ENCODE results near the gene CYB5R4.

The CYB5R4 gene

DNA sequence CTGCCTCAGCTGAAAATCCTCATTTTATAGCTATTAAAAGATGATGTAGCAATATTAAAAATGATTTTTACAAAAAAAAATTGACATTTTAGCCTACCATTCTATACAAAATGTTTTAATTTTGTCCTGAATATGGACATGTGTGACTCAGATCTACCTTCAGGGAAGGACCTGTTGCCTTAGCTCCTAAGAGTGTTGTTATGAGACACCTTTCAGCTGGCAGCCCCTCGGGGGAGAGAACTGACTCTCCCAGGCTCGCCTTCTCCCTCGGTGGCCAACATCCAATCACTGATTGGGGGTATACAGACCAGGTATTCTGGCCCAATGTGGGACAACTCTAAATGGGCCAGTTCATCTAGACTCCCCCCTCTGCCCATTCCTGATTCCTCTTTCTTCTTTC is 141.6 kb downstream of the CYB5R4 start:
- DNase-seq: no peak

- no peak for DNase-seq
Observed at GRCh38 chr6:84002226-84002625, 142.7 kb downstream of the CYB5R4 start.

DNA sequence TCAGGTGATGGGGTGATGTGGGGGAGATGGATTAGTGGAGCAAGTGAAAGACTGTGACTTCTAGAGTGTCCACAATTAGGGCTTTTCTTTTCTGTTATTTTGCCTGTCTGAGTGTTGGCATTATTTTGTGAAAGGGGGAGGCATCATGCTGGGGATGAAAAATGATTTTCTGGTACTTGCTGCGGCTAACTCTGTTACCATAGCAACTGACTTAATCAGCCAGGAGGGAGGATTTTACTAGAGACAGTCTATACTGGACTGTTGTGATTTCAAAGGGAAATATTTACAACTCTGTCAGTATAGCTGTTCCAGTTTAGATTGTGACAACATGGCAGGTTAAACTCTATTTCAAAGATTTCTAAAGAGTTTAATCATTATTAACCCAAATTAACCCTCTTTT is 143.6 kb downstream of the CYB5R4 start:
- no peak for DNase-seq

DNA sequence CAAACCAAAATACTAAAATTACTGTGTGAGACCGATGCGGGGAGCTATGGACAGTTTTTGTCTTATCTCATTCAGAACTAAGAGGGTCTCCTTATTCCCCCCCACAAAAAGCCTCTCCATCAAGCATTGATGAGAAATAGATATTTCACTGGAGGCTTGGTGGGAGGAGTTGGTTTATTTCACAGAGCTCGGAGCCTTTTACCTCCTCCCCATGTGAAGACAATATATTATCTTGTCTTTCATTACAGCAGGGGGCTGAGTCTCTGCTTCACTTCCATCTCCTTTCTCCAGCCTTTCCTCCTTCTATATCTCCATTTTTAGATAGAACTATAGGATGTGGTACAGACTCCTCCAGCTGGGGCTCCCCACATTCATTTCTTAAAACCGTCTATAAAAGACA is 144.2 kb downstream of the CYB5R4 start:
- no peak for DNase-seq

DNA sequence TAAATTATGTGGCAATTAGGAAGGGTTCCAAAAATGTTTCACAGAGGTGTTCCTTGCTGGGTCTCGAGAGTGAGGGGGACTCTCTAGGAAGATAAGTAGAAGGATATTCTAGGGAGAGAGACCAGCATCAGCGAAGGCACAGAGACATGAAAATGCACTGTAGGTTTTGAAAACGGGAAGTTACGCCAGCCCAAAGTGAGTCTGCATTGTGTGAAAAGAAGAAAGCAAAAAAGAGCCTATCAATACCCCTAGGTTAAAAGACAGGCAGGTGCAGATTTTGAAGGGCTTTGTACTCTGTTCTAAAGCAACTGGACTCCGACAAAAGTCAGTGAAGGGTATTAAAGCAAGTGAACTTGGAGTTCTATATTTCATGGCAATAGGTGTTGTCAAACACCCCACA is 148.4 kb downstream of the CYB5R4 start:
- DNase-seq: no peak

DNA sequence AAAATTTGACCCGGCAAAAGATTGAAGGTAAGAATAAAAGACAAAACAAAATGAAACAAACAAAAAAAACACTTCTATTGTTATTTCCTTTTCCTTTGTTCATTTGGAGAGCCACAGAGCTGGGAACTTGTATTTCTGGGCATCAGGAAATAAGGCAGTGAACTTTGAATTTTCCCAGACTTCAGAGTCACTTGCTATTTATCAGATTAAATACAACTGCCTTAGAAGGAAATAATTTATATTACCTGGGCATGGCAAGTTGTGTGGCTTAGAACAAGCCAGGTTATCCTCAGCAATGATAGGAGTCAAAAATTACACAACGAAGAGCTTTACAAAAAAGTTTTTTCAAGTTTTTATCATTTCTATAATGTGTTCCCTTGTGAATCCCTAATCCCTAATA is 153.9 kb downstream of the CYB5R4 start:
- DNase-seq: no peak

DNA sequence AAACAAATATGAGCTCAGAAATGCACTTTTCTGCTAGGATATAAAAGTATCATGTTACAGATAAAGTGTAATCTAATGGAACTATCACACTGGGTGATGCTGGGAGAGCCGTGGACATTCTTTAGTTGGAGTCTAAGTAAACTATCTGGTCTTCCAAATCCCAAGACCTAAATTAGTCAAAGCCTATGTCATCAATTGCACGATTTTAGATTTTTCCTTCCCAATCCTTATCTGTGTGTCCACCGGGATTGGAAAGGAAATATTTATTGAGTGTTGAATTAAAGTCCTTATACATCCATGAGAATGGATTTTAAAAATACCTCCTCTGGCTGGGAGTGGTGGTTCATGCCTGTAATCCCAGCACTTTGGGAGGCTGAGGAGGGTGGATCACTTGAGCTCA is 154.4 kb downstream of the CYB5R4 start:
- DNase-seq: no peak

DNA sequence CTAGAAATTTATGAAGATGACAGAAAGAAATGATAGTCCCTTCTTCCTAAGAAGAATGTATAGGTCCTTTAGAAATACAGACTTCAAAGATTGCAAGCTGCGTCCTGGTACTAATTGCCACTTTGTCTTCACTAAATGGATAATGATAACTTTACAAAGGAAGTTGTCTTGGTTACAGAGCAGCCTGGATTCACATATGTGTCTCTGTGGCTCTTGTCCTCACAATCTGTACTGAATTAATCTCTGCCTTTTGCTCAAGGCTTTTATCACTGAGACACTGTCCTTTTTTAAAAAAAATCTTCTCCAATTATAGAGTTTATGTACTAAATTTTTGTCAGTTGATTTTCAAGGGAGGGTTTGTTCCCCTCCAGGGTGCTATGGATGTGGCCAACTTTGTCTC is 156.5 kb downstream of the CYB5R4 start:
- DNase-seq: no peak
